GM21619 (cell line): ENCODE measurements around the gene KCNJ14.

Experiments used
- ATAC-seq: cut with Tn5 transposase; IDR thresholded peaks from one replicate; pipeline ENCODE4 v1.9.1; 2021; ENCODE audit not compliant: unreplicated experiment

KCNJ14 gene

DNA sequence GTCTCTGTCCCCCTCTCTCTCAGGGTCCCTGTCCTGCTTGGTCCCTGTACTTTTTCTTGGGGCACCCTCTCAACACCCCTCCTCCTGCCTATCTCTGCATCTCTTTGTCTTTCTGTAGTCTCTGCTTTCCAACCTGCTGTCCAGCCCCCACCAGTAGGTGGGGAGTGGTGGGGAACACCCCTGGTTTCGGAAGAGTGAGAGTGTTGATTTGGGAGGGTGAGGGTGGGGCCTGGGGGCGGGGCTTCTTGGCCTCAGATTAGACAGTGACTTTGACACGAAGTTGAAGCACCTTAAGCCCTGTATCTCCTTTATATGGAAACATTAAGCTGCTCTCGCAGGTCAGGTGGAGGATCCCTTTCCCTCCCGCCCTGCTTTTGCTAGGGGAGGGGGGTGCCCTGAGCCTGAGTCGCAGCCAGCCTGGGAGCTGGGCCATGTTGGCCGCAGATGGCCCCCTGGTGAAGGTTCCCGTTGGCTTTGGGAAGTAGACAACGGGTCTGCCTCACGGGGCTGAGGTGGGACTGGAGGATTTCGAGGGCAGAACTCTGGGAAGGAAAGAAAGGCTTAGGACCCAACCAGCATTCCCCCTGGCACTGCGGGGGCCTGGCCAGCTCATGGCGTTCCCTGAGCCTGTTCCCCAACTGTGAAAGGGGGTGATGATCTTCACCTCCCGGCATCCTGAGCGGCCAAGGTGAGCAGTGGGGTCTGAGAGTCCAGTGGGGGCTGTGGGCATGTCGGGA is at the start of gene KCNJ14:
Gene KCNJ14 (plus strand): TSS at position 404 of the 737 bp plus-strand sequence. CDS start 6,151 bp downstream, outside the sequence.
- ATAC-seq, result no peak

DNA sequence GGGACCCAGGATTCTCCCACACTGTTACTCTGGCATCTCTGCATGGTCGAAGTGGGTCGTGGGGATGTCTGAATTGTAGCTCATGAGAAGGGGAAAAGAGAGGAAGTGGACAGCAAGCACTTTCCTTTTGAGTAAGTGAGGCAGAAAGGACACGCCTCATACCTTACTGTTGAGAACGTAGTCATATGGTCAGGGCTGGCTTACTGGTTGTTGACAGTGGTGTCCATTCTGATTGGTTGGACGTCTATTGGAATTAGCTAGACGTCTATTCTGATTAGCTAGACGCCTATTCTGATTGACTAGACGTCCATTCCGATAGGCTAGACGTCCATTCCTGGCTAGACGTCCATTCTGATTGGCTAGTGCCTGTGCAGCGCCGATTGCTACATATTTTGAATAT is 49.5 kb upstream of the KCNJ14 start:
- ATAC-seq, result no peak

DNA sequence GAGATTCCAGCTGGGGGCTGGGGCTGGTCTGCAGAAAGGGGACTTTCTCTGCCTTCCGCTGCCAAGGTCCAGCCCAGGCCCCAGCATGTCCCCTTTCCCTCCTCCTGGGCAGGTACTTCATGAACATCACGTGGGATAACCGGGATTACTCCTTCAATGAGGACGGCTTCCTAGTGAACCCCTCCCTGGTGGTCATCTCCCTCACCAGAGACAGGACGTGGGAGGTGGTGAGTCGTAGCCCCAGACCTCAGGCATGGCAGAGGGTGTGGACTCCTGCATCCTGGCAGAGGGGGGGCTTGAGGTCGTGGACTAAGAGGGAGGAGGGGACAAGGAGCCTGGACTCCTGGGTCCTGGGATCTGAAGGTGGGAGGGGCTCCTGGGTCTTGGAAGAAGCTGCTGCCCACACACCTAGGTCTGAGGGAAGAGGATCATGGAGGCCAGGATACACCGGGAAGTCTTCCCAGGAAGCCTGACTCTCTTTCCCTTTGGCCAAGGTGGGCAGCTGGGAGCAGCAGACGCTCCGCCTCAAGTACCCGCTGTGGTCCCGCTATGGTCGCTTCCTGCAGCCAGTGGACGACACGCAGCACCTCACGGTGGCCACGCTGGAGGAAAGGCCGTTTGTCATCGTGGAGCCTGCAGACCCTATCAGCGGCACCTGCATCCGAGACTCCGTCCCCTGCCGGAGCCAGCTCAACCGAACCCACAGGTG is 41.3 kb upstream of the KCNJ14 start:
- no peak for ATAC-seq

DNA sequence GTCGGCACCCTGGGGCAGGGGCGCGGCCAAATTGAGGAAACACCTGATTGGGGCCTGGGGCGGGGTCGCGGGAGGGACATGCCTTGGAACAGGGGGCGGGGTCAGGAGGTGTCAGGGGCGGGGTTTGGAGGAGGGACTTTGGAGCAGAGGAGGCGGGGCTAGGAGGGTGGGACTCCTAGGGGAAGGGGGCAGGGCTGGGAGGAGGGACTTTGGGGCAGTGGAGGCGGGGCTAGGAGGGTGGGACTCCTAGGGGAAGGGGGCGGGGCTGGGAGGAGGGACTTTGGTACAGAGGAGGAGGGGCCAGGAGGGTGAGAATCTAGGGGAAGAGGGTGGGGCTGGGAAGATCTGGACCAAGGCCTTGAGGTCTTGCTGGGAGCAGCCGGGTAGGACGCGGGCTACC is 40.0 kb upstream of the KCNJ14 start:
- ATAC-seq, result no peak

DNA sequence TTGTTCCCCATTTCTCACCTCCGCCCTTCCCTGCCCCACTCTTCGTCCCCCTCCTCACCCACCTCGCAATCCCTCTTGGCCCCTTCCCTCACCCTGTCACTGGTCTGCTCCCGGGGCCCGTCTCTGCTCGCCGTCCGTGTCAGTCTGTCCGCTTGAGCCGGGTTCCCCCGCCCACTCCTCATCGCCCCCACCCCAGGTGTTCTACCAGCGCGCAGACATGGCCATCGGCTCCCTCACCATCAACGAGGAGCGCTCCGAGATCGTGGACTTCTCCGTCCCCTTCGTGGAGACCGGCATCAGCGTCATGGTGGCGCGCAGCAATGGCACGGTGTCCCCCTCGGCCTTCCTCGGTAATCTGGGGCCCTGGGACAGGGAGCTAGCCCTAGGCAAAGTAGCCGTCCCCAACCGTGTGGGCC is 39.6 kb upstream of the KCNJ14 start:
- no peak for ATAC-seq

DNA sequence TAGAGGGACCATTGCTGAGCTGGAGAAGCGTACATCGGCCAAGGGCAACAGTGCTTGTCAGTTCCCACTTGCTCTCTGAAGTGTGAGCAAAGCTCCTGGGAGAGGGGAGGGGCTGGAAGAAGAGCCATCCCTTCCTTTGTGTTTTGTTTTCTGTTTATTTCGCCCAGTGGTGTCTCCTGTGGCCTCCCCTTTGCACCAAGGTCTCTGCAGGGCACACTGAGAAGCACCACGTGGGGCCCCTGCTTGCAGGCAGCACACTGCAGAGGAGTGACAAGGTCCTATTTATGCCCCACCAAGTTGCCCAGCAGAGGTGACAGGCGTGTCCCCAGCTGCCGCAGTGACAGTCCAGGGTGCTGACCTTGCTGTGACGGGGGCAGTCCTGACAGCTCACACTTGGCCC is 38.0 kb upstream of the KCNJ14 start:
- no peak for ATAC-seq

DNA sequence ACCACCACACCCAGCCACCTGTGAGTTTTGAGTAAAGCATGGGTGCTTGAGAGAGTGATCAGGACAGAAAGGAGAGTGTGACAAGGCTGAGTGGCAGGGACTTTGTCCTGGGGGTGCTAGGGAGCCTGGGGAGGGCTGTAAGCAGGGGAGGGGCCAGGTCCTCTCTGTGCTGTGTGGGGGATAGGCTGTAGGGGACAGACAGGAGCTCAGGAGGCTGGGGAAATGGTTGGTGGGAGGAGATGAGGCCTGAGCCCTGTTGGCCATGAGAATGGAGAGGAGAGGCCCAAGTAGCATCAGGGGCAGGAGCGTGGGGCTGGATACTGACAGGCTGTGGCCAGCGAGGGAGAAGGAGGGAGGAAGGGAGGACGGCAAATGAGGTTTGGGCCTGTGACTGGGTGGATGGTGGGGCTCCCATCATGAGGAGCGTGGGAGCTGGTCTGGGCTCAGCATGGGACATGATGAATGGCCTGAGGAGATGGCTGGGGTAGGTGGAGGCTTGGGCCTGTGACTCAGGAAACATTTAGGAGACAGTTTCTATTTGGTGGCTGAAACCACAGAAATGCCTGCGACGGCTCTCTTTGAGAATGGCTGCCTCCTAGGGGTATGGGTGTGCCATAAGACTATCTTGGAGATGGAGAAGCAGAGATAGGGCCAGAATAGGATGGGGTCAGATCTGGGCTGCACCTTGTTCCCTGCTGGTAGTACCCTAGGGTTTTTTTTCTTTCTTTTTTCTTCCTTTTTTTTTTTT is 36.9 kb upstream of the KCNJ14 start:
- ATAC-seq, result no peak

DNA sequence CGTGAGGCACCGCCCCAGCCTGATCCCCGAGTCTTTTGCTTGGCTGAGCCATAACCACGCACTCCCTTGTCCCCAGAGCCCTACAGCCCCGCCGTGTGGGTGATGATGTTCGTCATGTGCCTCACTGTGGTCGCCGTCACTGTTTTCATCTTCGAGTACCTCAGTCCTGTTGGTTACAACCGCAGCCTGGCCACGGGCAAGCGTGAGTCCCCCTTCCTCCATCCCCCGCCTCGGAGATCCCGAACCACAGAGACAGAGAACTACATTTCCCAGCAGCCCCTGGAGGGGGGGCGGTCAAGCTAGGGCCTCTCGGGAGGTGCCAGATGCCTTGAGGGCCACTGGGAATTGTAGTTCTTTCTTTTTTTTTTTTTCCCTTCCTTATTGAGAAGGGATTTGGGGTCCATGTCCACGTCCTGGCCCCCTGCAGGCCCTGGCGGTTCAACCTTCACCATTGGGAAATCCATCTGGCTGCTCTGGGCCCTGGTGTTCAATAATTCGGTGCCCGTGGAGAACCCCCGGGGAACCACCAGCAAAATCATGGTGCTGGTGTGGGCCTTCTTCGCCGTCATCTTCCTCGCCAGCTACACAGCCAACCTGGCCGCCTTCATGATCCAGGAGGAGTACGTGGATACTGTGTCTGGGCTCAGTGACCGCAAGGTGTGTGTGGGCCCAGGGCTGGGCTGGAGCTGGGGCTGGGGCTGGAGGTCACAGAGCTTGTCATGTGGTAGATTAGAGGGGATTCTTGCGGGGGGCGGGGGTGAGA is 36.0 kb upstream of the KCNJ14 start:
- peak; percentile 78 for ATAC-seq

DNA sequence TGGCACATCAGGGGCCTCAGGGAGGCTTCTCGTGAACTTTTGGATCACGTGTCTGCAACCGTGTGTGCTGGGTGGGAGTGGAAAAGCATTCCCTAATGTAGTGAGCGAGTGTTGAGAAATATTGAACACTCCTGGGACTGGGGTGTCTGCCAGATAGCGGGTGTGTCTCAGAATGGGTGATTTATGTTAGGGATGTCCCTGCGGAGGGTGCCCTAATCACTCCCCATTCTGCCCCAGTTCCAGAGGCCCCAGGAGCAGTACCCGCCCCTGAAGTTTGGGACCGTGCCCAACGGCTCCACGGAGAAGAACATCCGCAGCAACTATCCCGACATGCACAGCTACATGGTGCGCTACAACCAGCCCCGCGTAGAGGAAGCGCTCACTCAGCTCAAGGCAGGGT is 33.8 kb upstream of the KCNJ14 start:
- ATAC-seq, result no peak

DNA sequence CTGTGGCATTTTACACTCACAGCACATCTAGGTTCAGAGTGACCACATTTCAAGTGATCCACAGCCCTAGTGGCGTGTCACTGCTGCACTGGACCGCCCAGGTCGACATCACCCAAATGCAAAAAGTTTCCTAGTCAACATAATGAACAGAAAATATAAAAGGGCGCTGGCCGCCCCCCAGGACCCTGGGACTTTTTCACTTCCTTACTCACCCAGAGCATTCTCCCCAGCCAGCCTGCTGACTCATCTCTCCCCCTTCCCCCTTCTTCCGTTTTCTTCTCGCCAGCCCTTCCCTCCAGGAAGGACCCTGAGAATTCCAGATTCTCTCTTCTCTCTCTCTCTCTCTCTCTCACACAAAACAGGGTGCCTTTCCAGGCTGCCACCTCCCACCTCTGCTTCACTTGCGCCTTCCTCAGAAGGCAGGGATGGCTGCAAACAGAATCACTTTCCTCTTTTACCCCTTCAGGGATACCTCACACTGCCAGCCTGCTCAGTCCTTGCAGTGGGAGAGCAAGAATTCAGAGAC is 30.6 kb upstream of the KCNJ14 start:
- ATAC-seq, result no peak

DNA sequence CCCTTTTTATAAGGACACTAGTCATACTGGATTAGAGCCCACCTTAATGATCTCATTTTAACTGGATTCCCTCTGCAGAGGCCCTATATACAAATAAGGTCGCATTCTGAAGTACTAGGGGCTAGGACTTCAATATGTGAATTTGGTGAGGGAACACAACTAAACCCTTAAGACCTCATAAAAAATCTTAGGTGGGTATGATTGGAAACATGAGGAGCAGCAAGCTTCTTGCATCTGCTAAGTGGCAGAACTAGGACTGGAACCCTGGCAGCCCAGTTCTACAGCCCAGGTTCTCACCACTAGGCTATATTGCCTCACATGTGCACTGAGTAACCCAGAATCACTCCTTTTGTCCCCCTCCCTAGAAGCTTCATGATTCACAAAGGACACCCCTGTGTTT is 26.7 kb upstream of the KCNJ14 start:
- ATAC-seq, result no peak

DNA sequence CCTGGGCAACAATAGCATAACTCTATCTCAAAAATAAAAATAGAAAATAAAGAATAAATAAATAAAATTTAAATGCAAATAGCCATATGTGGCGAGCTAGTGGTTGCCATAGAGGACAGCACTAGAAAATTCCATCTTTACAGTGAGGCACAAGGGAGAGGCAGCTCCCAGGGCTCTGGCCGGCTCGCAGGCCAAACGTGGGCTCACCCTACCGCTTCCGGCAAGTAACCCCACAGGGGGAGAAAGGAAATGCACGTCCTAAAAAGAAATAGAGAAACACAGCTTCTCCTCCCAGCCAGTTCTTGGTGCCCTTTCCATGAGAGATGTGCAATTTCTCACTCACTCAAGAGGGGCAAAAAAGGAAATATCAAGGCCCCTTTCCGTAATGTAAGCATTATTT is 22.0 kb upstream of the KCNJ14 start:
- ATAC-seq, result no peak

DNA sequence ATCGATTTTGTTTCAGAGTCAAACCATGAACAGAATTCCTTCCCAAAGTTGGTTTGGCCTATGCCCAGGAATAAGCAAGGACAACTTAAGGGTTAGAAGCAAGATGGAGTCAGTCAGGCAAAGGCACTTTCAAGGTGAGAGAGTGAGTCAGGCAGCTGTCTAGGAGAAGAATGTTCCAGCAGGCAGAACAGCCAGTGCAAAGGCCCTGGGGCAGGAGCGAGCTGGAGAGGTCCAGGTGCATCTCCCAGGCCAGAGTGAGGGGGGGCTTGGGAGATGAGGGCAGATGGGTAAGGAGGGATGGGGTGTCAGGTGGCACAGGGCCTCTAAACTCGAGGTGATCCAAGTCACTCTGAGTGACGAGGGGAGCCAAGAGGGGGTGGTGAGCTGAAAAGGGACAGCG is 18.8 kb upstream of the KCNJ14 start:
- ATAC-seq, result no peak

DNA sequence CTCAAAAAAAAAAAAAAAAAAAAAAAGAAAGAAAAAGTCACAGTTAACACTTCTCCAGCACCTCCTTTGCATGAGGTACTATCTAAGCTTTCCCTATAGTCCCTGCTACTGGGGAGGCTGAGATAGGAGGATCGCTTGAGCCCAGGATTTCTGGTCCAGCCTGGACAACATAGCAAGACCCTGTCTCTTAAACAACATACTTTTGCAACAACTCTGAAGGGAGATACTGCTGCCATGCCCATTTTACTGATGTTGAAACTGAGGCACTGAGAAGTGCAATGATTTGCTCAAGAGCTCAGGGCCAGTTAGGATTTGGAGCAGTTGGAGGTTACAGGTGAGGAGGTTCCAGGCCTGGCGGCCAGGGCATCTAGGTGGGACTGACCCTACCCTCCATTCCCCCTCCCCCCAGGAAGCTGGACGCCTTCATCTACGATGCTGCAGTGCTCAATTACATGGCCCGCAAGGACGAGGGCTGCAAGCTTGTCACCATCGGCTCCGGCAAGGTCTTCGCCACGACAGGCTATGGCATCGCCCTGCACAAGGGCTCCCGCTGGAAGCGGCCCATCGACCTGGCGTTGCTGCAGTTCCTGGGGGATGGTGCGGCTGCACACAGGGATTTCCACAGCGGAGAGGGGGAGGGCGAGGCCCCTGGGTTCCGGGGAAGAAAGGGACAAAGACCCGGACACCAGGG is 13.9 kb upstream of the KCNJ14 start:
- no peak for ATAC-seq

DNA sequence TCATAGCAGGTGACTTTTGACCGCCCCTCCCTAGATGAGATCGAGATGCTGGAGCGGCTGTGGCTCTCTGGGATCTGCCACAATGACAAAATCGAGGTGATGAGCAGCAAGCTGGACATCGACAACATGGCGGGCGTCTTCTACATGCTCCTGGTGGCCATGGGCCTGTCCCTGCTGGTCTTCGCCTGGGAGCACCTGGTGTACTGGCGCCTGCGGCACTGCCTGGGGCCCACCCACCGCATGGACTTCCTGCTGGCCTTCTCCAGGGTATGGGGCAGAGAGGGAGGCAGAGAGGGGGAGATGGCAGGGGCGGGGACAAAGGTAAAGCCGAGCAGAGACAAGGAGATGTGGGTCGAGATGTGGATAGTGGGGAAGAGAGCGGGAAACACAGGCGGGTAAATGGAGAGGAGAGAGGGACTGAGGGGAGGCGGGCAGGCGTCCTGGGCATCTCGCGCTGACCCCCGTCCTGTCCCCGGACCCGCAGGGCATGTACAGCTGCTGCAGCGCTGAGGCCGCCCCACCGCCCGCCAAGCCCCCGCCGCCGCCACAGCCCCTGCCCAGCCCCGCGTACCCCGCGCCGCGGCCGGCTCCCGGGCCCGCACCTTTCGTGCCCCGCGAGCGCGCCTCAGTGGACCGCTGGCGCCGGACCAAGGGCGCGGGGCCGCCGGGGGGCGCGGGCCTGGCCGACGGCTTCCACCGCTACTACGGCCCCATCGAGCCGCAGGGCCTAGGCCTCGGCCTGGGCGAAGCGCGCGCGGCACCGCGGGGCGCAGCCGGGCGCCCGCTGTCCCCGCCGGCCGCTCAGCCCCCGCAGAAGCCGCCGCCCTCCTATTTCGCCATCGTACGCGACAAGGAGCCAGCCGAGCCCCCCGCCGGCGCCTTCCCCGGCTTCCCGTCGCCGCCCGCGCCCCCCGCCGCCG is 13.0 kb upstream of the KCNJ14 start:
- no peak for ATAC-seq

DNA sequence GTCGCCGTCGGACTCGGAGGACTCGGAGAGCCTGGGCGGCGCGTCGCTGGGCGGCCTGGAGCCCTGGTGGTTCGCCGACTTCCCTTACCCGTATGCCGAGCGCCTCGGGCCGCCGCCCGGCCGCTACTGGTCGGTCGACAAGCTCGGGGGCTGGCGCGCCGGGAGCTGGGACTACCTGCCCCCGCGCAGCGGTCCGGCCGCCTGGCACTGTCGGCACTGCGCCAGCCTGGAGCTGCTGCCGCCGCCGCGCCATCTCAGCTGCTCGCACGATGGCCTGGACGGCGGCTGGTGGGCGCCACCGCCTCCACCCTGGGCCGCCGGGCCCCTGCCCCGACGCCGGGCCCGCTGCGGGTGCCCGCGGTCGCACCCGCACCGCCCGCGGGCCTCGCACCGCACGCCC is 12.1 kb upstream of the KCNJ14 start:
- no peak for ATAC-seq

DNA sequence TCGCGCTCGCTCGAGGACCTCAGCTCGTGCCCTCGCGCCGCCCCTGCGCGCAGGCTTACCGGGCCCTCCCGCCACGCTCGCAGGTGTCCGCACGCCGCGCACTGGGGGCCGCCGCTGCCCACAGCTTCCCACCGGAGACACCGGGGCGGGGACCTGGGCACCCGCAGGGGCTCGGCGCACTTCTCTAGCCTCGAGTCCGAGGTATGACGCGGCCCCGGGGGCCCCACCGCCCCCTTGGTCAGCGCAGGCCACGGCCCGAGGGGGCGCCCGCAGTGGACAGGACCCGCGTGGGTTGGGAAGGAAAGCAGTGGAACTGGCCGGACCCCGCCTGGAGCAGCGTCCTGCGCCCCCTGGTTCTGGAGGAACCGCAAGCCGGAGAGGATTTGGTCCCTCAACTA is 11.6 kb upstream of the KCNJ14 start:
- ATAC-seq, result no peak

DNA sequence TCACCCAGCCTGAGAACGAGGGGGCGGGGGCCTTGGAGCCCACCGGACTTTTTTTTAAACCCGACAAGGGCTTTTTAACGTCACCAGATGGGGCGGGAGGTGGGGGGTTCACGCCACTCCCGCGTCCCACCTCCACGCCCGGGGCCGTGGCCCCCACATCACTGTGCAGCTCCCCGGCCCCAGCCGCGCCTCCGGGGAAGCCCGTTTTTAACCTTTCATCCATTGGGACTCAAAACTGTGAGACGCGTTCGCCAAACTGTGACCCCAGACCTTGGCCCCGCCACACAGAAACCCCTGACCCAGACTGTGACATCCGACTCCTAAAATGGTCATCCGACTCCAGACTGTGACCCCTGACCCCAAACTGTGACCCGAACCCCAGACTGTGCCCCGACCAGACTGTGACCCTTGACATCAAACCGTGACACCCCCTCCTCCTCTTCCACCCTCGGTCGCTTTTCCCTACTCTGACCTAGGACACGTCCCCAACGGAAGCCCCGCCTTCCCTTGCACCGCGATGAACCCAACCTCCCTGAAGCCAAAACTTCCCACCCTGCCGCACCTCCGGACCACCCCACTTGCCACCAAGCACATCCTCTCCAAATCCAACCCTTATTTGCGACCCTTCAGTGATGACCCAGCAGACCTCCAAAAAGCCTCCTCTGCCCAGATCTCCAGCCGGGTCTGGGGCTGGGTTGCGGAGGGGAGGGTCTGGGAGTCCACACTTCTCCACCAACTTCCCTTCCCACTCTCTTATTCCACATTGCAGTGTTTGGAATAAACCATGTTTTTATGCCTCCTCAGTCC is 11.0 kb upstream of the KCNJ14 start:
- no peak for ATAC-seq

DNA sequence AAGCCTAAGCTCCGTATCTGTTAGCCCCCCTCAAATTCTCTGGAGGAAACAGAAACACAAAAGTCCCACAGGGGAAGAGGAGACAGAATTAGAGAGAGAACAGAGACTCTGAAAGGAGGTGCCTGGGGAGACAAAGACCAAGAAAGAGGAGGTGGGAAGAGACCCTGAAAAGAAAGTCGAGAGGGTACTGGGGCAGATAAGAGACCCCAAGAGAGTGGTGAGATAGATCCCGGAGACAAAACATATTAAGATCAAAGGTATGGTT is 10.5 kb upstream of the KCNJ14 start:
- ATAC-seq, result no peak
